GM23338 (cell line): Measurements from ENCODE around the gene TMEM229B. TPM values are rescaled to one million over a fixed set of nuclear protein-coding genes. Genes with fewer than 3 reads are reported as not detected.

Source experiments
- ETS1 ChIP-seq: IDR thresholded peaks from 2 replicates; pipeline ENCODE4 v1.6.1; 2016; ENCODE audit warnings: antibody characterized with exemption
- EZH2phosphoT487 ChIP-seq: fragments of 200-600 bp; sonication (generic); IDR thresholded peaks from one replicate; pipeline ENCODE4 v1.8.1; 2018; ENCODE audit warnings: antibody characterized with exemption; ENCODE audit not compliant: unreplicated experiment
- JUNB ChIP-seq: IDR thresholded peaks from one replicate; pipeline ENCODE4 v1.6.1; 2016; ENCODE audit warnings: antibody characterized with exemption; ENCODE audit not compliant: unreplicated experiment
- NANOG ChIP-seq: IDR thresholded peaks from 2 replicates; pipeline ENCODE4 v1.6.1; 2016; ENCODE audit warnings: antibody characterized with exemption, borderline replicate concordance
- REST ChIP-seq: IDR thresholded peaks from one replicate; pipeline ENCODE4 v1.6.1; 2018; ENCODE audit warnings: antibody characterized with exemption; ENCODE audit not compliant: unreplicated experiment
- STAT1 ChIP-seq: IDR thresholded peaks from one replicate; pipeline ENCODE4 v1.6.1; 2016; ENCODE audit warnings: antibody characterized with exemption; ENCODE audit not compliant: unreplicated experiment
- ZNF462 ChIP-seq: fragments of 250-450 bp; sonication (Bioruptor Pico); IDR thresholded peaks from 2 replicates; pipeline ENCODE4 v1.5.0; 2020; ENCODE audit warnings: mild to moderate bottlenecking, moderate library complexity
- polyA plus RNA-seq: library from polyadenylated mRNA; unstranded; fragments of >200 nt; fragmentation: Nextera tagmentation; extraction: Ambion mirVana; gene quantifications from 2 replicates; pipeline ENCODE4 v1.2.1, GENCODE V29; 2016
- total RNA-seq: library from RNA; depleted of rRNA; stranded (reverse); fragments of >200 nt; shearing (Covaris generic); gene quantifications from 2 replicates; pipeline ENCODE4 v1.2.3, GENCODE V29; 2014

TMEM229B gene
- total and polyA plus RNA-seq, 2 experiments from 2014 or later = 0.42 to 2.4 TPM

- TF ChIP-seq REST (no peak), ZNF462 (no peak), JUNB (no peak), NANOG (no peak), EZH2phosphoT487 (no peak), STAT1 (no peak), ETS1 (no peak)
These were observed 25.1 kb upstream of the TMEM229B start (continued) for GRCh38 chr14:67513631-67514108.
